ENCODE results near the gene ADGRV1.
"Not testable (repeated sequence)": the region's sequence is repeated elsewhere in the genome, so short reads cannot be mapped to it uniquely, and the experiment has no call there.

ADGRV1 gene

GRCh38 chr5:90687458-90687857 lies 128.9 kb downstream of the ADGRV1 start:
- in situ Hi-C loops (cut with MboI; ENCODE audit: low pct_unique_long_range_greater_than_20kb, low sequenced_read_pairs); DNase-seq: not testable (repeated sequence)

- no peak for DNase-seq
- in situ Hi-C loops (cut with MboI; ENCODE audit: low pct_unique_long_range_greater_than_20kb, low sequenced_read_pairs) = no loop called here
These were observed 130.5 kb downstream of the ADGRV1 start for GRCh38 chr5:90689064-90689463.

GRCh38 chr5:90690307-90690706 lies 131.7 kb downstream of the ADGRV1 start:
- peak; percentile 9 for DNase-seq
- in situ Hi-C loops (cut with MboI; ENCODE audit: low pct_unique_long_range_greater_than_20kb, low sequenced_read_pairs) = no loop called here

- DNase-seq = no peak
- in situ Hi-C loops (cut with MboI; ENCODE audit: low pct_unique_long_range_greater_than_20kb, low sequenced_read_pairs) = no loop called here
These were observed 132.9 kb downstream of the ADGRV1 start for GRCh38 chr5:90691533-90691932.

GRCh38 chr5:90696153-90696552 lies 137.6 kb downstream of the ADGRV1 start:
- in situ Hi-C loops (cut with MboI; ENCODE audit: low pct_unique_long_range_greater_than_20kb, low sequenced_read_pairs) = no loop called here
- DNase-seq = peak; percentile 55

- no peak for DNase-seq
- in situ Hi-C loops (cut with MboI; ENCODE audit: low pct_unique_long_range_greater_than_20kb, low sequenced_read_pairs) = no loop called here
These were observed 141.7 kb downstream of the ADGRV1 start for GRCh38 chr5:90700299-90700698.

- DNase-seq = no peak
- in situ Hi-C loops (cut with MboI; ENCODE audit: low pct_unique_long_range_greater_than_20kb, low sequenced_read_pairs) = no loop called here
These were observed 145.3 kb downstream of the ADGRV1 start for GRCh38 chr5:90703932-90704331.

GRCh38 chr5:90707698-90708097 lies 149.1 kb downstream of the ADGRV1 start:
- in situ Hi-C loops (cut with MboI; ENCODE audit: low pct_unique_long_range_greater_than_20kb, low sequenced_read_pairs) = no loop called here
- DNase-seq = no peak

GRCh38 chr5:90709323-90710155 lies 150.9 kb downstream of the ADGRV1 start:
- DNase-seq = peak; percentile 45
- in situ Hi-C loops (cut with MboI; ENCODE audit: low pct_unique_long_range_greater_than_20kb, low sequenced_read_pairs) = no loop called here

GRCh38 chr5:90718387-90718786 lies 159.8 kb downstream of the ADGRV1 start:
- no peak for DNase-seq
- in situ Hi-C loops (cut with MboI; ENCODE audit: low pct_unique_long_range_greater_than_20kb, low sequenced_read_pairs) = no loop called here

- DNase-seq = no peak
- in situ Hi-C loops (cut with MboI; ENCODE audit: low pct_unique_long_range_greater_than_20kb, low sequenced_read_pairs) = no loop called here
These were observed 181.0 kb downstream of the ADGRV1 start for GRCh38 chr5:90739567-90739966.

GRCh38 chr5:90740244-90740799 lies 181.7 kb downstream of the ADGRV1 start:
- in situ Hi-C loops (cut with MboI; ENCODE audit: low pct_unique_long_range_greater_than_20kb, low sequenced_read_pairs) = no loop called here
- DNase-seq = no peak

GRCh38 chr5:90741022-90741564 lies 182.5 kb downstream of the ADGRV1 start:
- in situ Hi-C loops (cut with MboI; ENCODE audit: low pct_unique_long_range_greater_than_20kb, low sequenced_read_pairs) = no loop called here
- no peak for DNase-seq

- no peak for DNase-seq
- in situ Hi-C loops (cut with MboI; ENCODE audit: low pct_unique_long_range_greater_than_20kb, low sequenced_read_pairs) = no loop called here
These were observed 187.5 kb downstream of the ADGRV1 start for GRCh38 chr5:90746119-90746518.

- in situ Hi-C loops (cut with MboI; ENCODE audit: low pct_unique_long_range_greater_than_20kb, low sequenced_read_pairs) = no loop called here
- no peak for DNase-seq
These were observed 188.6 kb downstream of the ADGRV1 start for GRCh38 chr5:90747175-90747574.

- DNase-seq = no peak
- in situ Hi-C loops (cut with MboI; ENCODE audit: low pct_unique_long_range_greater_than_20kb, low sequenced_read_pairs) = no loop called here
These were observed 189.1 kb downstream of the ADGRV1 start for GRCh38 chr5:90747693-90748092.

- in situ Hi-C loops (cut with MboI; ENCODE audit: low pct_unique_long_range_greater_than_20kb, low sequenced_read_pairs) = no loop called here
- no peak for DNase-seq
These were observed 200.5 kb downstream of the ADGRV1 start for GRCh38 chr5:90759119-90759518.

- no peak for DNase-seq
- in situ Hi-C loops (cut with MboI; ENCODE audit: low pct_unique_long_range_greater_than_20kb, low sequenced_read_pairs) = no loop called here
These were observed 209.1 kb downstream of the ADGRV1 start for GRCh38 chr5:90767710-90768109.

- in situ Hi-C loops (cut with MboI; ENCODE audit: low pct_unique_long_range_greater_than_20kb, low sequenced_read_pairs); DNase-seq: not testable (repeated sequence)
These were observed 211.5 kb downstream of the ADGRV1 start for GRCh38 chr5:90770006-90770541.

- no peak for DNase-seq
- in situ Hi-C loops (cut with MboI; ENCODE audit: low pct_unique_long_range_greater_than_20kb, low sequenced_read_pairs) = no loop called here
These were observed 219.4 kb downstream of the ADGRV1 start for GRCh38 chr5:90777959-90778358.
